GM23248 (cell line): Measurements from ENCODE around the gene SUCNR1. TPM values are rescaled to one million over a fixed set of nuclear protein-coding genes. Genes with fewer than 3 reads are reported as not detected.

Source experiments
- DNase-seq: peaks from one replicate; pipeline ENCODE4 v3.0.0-alpha.2; 2015
- H2AFZ ChIP-seq: fragments of 200-600 bp; sonication (generic); 2 replicates; pipeline ENCODE4 v1.6.1; 2016; ENCODE audit warnings: antibody characterized with exemption
- H3F3A ChIP-seq: fragments of 200-600 bp; sonication (generic); 2 replicates; pipeline ENCODE4 v1.6.1; 2016; ENCODE audit warnings: mild to moderate bottlenecking, antibody characterized with exemption, mixed run types; ENCODE audit not compliant: insufficient read depth
- H3K27ac ChIP-seq: fragments of 200-600 bp; sonication (generic); 2 replicates; pipeline ENCODE4 v1.5.1; 2016; ENCODE audit warnings: mild to moderate bottlenecking
- H3K27me3 ChIP-seq: fragments of 200-600 bp; sonication (generic); replicated peaks from 2 replicates; pipeline ENCODE4 v1.6.1; 2016; ENCODE audit warnings: mild to moderate bottlenecking; ENCODE audit not compliant: insufficient read depth
- H3K36me3 ChIP-seq: fragments of 200-600 bp; sonication (generic); 2 replicates; pipeline ENCODE4 v1.6.1; 2016; ENCODE audit warnings: low read depth, mild to moderate bottlenecking
- H3K4me1 ChIP-seq: fragments of 200-600 bp; sonication (generic); 2 replicates; pipeline ENCODE4 v1.6.1; 2016; ENCODE audit warnings: mild to moderate bottlenecking; ENCODE audit not compliant: insufficient read depth
- H3K4me2 ChIP-seq: fragments of 200-600 bp; sonication (generic); one replicate; pipeline ENCODE4 v1.6.1; 2016; ENCODE audit warnings: mild to moderate bottlenecking; ENCODE audit not compliant: unreplicated experiment
- H3K4me3 ChIP-seq: fragments of 200-600 bp; sonication (generic); 2 replicates; pipeline ENCODE4 v1.5.1; 2016; ENCODE audit warnings: mild to moderate bottlenecking
- H3K79me2 ChIP-seq: fragments of 200-600 bp; sonication (generic); 2 replicates; pipeline ENCODE4 v1.6.1; 2016; ENCODE audit warnings: mild to moderate bottlenecking; ENCODE audit not compliant: insufficient read depth
- H3K9ac ChIP-seq: fragments of 200-600 bp; sonication (generic); 2 replicates; pipeline ENCODE4 v1.6.1; 2016; ENCODE audit warnings: mild to moderate bottlenecking
- H3K9me2 ChIP-seq: fragments of 200-600 bp; sonication (generic); 2 replicates; pipeline ENCODE4 v1.6.1; 2016; ENCODE audit warnings: mixed run types, mild to moderate bottlenecking, moderate library complexity; ENCODE audit not compliant: insufficient read depth
- H3K9me3 ChIP-seq: fragments of 200-600 bp; sonication (generic); one replicate; pipeline ENCODE4 v1.6.1; 2017; ENCODE audit warnings: low read depth
- H4K20me1 ChIP-seq: fragments of 200-600 bp; sonication (generic); 2 replicates; pipeline ENCODE4 v1.6.0; 2016; ENCODE audit not compliant: insufficient read depth
- EZH2 ChIP-seq: fragments of 200-600 bp; sonication (generic); IDR thresholded peaks from 2 replicates; pipeline ENCODE4 v1.6.1; 2018; ENCODE audit warnings: antibody characterized with exemption, mild to moderate bottlenecking; ENCODE audit not compliant: insufficient read depth, poor library complexity, severe bottlenecking
- EZH2phosphoT487 ChIP-seq: fragments of 200-600 bp; sonication (generic); IDR thresholded peaks from 2 replicates; pipeline ENCODE4 v1.6.1; 2018; ENCODE audit warnings: antibody characterized with exemption, moderate library complexity, mild to moderate bottlenecking, low read depth; ENCODE audit not compliant: insufficient read depth
- WGBS, 2 experiments: methylation state at CpG; one replicate each; pipeline ENCODE4 v1.1.6; 2015 to 2017; ENCODE audit warnings: low lambda C conversion rate in 2 of 2, low coverage in 1 of 2; ENCODE audit errors: missing lambda C conversion rate in 2 of 2; 5-methylcytosine and 5-hydroxymethylcytosine counted together
- in situ Hi-C: fragments of 300-500 bp; cut with MboI; formaldehyde crosslinking; loops from 2 replicates; pipeline ENCODE4 v1.15.0; 2020
- polyA plus RNA-seq: library from polyadenylated mRNA; unstranded; fragments of >200 nt; fragmentation: Nextera tagmentation; extraction: Ambion mirVana; gene quantifications from 2 replicates; pipeline ENCODE4 v1.2.1, GENCODE V29; 2016
- total RNA-seq: library from RNA; depleted of rRNA; stranded (reverse); fragments of >200 nt; shearing (Covaris generic); gene quantifications from 2 replicates; pipeline ENCODE4 v1.2.3, GENCODE V29; 2014; rRNA removed

Gene SUCNR1, protein sequence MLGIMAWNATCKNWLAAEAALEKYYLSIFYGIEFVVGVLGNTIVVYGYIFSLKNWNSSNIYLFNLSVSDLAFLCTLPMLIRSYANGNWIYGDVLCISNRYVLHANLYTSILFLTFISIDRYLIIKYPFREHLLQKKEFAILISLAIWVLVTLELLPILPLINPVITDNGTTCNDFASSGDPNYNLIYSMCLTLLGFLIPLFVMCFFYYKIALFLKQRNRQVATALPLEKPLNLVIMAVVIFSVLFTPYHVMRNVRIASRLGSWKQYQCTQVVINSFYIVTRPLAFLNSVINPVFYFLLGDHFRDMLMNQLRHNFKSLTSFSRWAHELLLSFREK
- total RNA-seq (under 0.01 TPM in 1 of 2 replicates, not detected in the other), polyA plus RNA-seq (not detected in 2 replicates)

DNA sequence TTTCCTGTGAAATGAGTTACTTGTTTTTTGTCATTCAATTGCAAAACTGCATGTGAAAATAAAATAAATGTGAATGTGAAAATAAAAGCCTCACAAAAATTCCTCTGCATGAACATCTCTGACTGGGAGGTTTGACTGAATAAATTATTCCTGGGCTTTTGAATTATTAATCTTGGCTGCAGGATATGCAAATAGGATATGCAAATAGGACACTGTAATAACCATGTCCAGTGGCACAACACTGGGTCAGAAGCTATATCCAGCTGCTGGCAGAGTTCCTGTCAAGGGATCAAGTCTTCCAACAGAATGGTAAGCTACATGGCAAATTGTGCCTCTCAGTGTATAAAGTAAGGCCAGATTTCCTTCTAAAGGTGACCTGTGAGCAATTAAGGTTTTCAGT, at the start of gene SUCNR1:
TSS of gene SUCNR1 (plus strand) at position 246 of the 400 bp plus-strand sequence. CDS start 6,250 bp downstream, outside the sequence.
- Histone ChIP-seq H4K20me1 (no peaks in the 10 kb centered on the region), H3K9me3 (no peaks in the 10 kb centered on the region), H3K27me3 (no peaks in the 10 kb centered on the region), H3K9me2 (no peaks in the 10 kb centered on the region; the same call in 1 of the 2 replicates), H3F3A (no peaks in the 10 kb centered on the region), H2AFZ (no peak within 1 kb of the TSS; the same call in 1 of the 2 replicates), H3K4me2 (no peak within 1 kb of the TSS), H3K36me3 (no peaks in the 10 kb centered on the region), H3K79me2 (no peaks in the 10 kb centered on the region), H3K9ac (no peak within 1 kb of the TSS), H3K27ac (no peak within 1 kb of the TSS), H3K4me3 (no peak within 1 kb of the TSS), H3K4me1 (no peaks in the 10 kb centered on the region)
- TF ChIP-seq EZH2, result no peak
- no peak for TF ChIP-seq EZH2phosphoT487
- in situ Hi-C loops, result no loop called here
- no peak for DNase-seq

DNA sequence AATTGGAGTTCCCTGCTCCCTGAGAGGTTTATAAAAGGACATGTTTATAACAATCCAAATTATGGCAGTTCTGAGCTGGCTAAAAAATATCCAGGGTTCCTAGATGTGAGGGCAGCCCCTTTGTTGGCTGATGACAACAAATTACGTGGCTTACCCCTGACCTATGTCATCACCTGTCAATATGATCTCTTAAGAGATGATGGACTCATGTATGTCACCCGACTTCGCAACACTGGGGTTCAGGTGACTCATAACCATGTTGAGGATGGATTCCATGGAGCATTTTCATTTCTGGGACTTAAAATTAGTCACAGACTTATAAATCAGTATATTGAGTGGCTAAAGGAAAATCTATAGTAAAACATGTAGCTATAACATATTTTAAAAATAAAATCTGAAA, 45.6 kb upstream of the SUCNR1 start:
- in situ Hi-C loops, result no loop called here

DNA sequence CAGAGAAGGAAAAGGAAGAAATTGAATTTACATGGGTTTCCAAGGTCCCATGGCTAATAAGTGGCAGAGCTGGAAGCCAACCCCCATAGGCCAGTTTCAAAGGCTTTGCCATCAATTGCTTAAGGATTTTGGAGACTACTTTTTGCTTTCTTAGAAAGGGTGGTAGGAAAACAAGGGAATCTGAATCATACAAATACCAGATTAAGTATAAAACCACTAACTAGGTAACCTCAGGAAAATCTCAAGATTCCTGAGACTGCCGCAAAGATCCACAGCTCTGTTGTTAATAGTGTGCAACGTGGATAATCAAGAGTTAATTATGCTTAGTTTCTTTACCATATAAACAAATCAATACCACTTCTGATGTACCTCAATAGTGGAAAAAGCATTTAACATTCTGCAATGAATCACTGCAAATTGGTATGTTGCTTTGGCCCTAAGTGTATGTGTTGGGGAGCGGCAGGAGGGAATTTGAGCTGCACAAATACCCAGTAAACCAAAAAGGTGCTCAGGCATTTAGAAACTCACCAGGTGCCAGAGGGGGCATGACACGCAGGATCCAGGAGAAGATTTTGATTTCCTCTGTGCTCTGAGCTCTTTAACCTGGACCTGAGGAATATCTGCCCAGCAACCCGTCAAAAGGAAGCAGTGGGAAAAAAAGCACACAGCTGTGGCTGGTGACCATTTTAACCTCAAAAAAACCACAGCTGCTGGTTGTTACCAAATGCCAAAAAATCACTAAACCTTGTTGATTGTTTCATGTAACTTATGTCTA, 37.5 kb upstream of the SUCNR1 start:
- Histone ChIP-seq H3K9ac (no peak overlapping the region), H3K4me2 (no peak overlapping the region), H3F3A (peaks cover 16% of the 10 kb centered on the region), H3K9me3 (no peaks in the 10 kb centered on the region), H3K4me1 (peaks cover 21% of the 10 kb centered on the region), H3K79me2 (no peaks in the 10 kb centered on the region), H3K36me3 (no peaks in the 10 kb centered on the region), H3K4me3 (no peak overlapping the region), H4K20me1 (no peaks in the 10 kb centered on the region), H2AFZ (no peak overlapping the region), H3K27ac (no peak overlapping the region), H3K27me3 (no peaks in the 10 kb centered on the region), H3K9me2 (no peaks in the 10 kb centered on the region)
- TF ChIP-seq EZH2phosphoT487 (no peak), EZH2 (no peak)
- WGBS, 2 experiments, result 60 to 67% methylated on average over 5 of the region's 5 CpGs
- DNase-seq, result peak; percentile 48
- in situ Hi-C loops, result loop anchor here (5.0 to 10.0 kb wide), 2 partner anchors 394 to 541 kb away; no protein-coding TSS in a partner anchor

More for the DNA sequence above, 45.6 kb upstream of the SUCNR1 start:
- H3K4me1 ChIP-seq, result no peaks in the 10 kb centered on the region
- no peak overlapping the region for H3K9ac ChIP-seq
- H3F3A ChIP-seq, result no peaks in the 10 kb centered on the region
- no peaks in the 10 kb centered on the region for H3K9me2 ChIP-seq
- WGBS, 2 experiments, result 77 to 88% methylated on average over 3 of the region's 3 CpGs
- no peaks in the 10 kb centered on the region for H3K9me3 ChIP-seq
- H3K79me2 ChIP-seq, result no peaks in the 10 kb centered on the region
- no peak for DNase-seq
- no peaks in the 10 kb centered on the region for H3K27me3 ChIP-seq
- H3K4me2 ChIP-seq, result no peak overlapping the region
- TF ChIP-seq EZH2 (no peak), EZH2phosphoT487 (no peak)
- no peaks in the 10 kb centered on the region for H4K20me1 ChIP-seq
- H2AFZ ChIP-seq, result no peak overlapping the region
- H3K27ac ChIP-seq, result no peak overlapping the region
- H3K4me3 ChIP-seq, result no peak overlapping the region
- H3K36me3 ChIP-seq, result no peaks in the 10 kb centered on the region

DNA sequence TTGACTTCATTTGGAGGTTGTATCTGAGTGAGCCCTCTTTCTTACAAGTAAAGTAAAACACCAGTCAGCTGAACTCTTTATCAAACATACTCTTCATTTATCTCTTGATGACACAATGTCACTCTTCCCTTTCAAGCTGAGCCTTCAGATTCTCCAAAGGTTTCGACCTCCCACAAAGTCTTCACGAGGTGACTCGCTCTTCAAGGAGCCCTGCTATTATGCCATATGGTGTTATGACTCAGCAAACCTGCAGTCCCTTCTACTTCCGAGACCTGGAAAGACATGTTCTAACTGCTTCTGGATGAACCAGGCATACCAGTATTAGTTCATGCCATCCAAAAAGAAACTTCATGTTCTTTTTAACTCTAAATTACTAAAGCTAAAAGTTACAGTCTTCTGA, 36.4 kb upstream of the SUCNR1 start:
- no peaks in the 10 kb centered on the region for H3K36me3 ChIP-seq
- 0 out of 2 replicates have a peak overlapping the region, but pooled peaks have one; percentile 0 for H2AFZ ChIP-seq
- peak overlapping the region; percentile 24 for H3K4me3 ChIP-seq
- peak overlapping the region; percentile 32 for H3K27ac ChIP-seq
- peaks cover 16% of the 10 kb centered on the region for H3F3A ChIP-seq
- 22 to 25% methylated on average over 4 of the region's 4 CpGs for WGBS, 2 experiments
- H3K4me1 ChIP-seq, result peaks cover 27% of the 10 kb centered on the region
- H3K9me2 ChIP-seq, result no peaks in the 10 kb centered on the region
- H3K27me3 ChIP-seq, result no peaks in the 10 kb centered on the region
- H3K9me3 ChIP-seq, result no peaks in the 10 kb centered on the region
- no peaks in the 10 kb centered on the region for H3K79me2 ChIP-seq
- in situ Hi-C loops, result loop anchor here (5.0 to 10.0 kb wide), 2 partner anchors 395 to 542 kb away; no protein-coding TSS in a partner anchor
- no peaks in the 10 kb centered on the region for H4K20me1 ChIP-seq
- H3K4me2 ChIP-seq, result peak overlapping the region; percentile 13
- peak; percentile 91 for DNase-seq
- TF ChIP-seq EZH2phosphoT487, result no peak
- no peak for TF ChIP-seq EZH2
- no peak overlapping the region for H3K9ac ChIP-seq
